NT2/D1 (cell line): ENCODE measurements around the gene UNC5C.

Experiments used
- SUZ12 ChIP-seq: IDR thresholded peaks from 2 replicates; pipeline ENCODE4 v1.6.1; 2011; ENCODE audit not compliant: insufficient read length, insufficient read depth; ENCODE audit errors: extremely low read depth
- ZNF274 ChIP-seq: IDR thresholded peaks from 2 replicates; pipeline ENCODE4 v1.6.1; 2011; ENCODE audit warnings: mild to moderate bottlenecking, low read depth, low read length

- TF ChIP-seq SUZ12 (no peak), ZNF274 (no peak)
Measured at GRCh38 chr4:95585016-95585695, 36.4 kb upstream of the UNC5C start.
